Activated CD8-positive, alpha-beta memory T cell treated with anti-CD3 and anti-CD28 coated beads, Interleukin-2, amount 50 U/mL, for 48 hours (primary cell): ENCODE measurements around the gene TSPAN3.

ENCODE experiments used
- DNase-seq: peaks from one replicate; pipeline ENCODE4 v3.0.0-alpha.2; 2020

TSPAN3 gene

GRCh38 chr15:77021803-77022381 lies 49.0 kb downstream of the TSPAN3 start:
- peak; percentile 79 for DNase-seq

DNA sequence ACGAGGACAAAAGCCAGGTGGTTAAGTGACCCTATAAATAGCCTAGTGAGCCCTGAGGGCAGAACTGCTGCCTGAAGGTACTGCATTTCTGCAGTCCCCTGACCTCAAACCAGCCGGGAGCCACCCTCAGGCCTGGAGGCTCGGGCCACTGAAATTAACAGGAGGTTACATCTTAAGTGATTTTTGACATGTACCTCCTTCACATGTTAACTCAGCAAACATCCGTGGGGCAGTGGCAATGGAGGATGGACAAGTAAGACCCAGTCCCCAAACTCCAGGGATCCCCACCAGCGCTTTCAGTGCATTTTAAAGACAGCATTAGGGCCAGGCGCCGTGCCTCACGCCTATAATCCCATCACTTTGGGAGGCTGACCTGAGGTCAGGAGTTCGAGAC lies 49.8 kb downstream of the TSPAN3 start:
- DNase-seq: peak; percentile 54

- DNase-seq: no peak
Measured at GRCh38 chr15:77020348-77021087, 50.4 kb downstream of the TSPAN3 start.

GRCh38 chr15:77019521-77020331 lies 51.2 kb downstream of the TSPAN3 start:
- no peak for DNase-seq

- DNase-seq: no peak
Measured at GRCh38 chr15:77018796-77019505, 52.0 kb downstream of the TSPAN3 start.

DNA sequence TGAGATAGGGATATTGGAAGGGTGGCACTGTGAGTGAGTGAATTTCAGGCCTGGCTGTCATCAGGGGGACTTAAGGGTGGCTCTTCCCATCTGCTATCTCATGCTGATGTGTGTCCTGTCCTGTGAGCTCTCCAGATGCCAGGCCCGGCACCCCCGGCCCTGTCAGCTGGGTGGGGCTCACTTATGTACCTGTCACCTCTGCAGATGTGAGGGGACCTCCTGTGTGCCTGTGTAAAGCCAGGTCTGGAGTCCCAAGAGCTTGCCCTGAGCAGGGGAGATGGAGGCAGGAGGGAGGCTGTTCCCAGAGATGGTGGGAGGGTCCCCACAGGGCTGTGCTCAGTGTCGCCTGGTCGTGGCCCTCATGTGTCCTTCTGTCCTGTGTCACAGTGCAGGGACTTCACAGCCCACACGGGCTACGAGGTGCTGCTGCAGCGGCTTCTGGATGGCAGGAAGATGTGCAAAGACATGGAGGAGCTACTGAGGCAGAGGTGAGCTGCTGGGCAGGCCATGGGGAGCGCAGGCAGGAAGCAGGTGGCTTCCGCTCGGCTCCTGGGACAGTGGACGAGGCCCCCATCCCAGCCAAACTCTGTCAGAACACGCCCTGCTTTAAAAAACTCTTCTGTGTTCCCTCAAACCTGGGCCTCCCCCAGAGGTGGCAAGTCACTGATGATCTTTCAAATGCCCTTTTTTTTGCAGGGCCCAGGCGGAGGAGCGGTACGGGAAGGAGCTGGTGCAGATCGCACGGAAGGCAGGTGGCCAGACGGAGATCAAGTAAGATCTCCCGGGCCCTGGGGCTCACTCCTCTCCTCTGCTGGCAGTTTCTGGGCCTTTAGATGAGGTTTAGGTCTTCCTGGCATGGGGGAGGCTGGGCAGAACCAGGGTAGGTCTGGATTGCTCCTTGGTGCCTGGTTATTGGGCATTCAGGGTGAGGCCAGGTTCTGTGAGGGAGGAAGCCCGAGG lies 52.9 kb downstream of the TSPAN3 start:
- DNase-seq: no peak

DNA sequence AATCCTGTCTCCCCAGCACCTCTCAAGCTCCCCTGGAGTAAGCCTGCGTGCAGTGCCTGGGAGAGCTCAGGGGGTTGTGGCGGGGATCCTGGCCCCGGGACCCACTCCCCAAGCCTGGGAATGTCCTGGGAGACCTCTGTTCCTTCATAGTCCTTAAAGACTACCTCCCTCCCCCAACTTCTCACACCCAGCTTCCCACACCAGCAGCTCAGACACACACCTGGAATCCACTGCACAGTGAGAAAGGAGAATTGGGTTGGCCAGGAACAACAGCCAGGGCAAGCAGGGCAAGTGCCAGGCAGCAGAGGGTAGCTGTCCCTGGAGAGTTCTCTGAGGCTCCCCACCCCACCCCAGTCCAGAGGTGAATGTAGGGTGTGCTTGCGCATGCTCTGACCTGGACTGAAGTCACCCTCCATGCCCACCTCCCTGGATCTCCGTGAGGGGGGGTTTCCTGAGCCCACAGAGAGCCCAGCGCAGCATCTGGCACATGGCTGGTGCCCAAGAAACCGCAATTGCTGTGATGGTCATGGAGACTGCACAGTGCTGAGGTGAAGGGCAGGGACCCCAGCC lies 53.7 kb downstream of the TSPAN3 start:
- no peak for DNase-seq

GRCh38 chr15:77016321-77016695 lies 54.6 kb downstream of the TSPAN3 start:
- DNase-seq: no peak

GRCh38 chr15:77015646-77016320 lies 55.1 kb downstream of the TSPAN3 start:
- no peak for DNase-seq

DNA sequence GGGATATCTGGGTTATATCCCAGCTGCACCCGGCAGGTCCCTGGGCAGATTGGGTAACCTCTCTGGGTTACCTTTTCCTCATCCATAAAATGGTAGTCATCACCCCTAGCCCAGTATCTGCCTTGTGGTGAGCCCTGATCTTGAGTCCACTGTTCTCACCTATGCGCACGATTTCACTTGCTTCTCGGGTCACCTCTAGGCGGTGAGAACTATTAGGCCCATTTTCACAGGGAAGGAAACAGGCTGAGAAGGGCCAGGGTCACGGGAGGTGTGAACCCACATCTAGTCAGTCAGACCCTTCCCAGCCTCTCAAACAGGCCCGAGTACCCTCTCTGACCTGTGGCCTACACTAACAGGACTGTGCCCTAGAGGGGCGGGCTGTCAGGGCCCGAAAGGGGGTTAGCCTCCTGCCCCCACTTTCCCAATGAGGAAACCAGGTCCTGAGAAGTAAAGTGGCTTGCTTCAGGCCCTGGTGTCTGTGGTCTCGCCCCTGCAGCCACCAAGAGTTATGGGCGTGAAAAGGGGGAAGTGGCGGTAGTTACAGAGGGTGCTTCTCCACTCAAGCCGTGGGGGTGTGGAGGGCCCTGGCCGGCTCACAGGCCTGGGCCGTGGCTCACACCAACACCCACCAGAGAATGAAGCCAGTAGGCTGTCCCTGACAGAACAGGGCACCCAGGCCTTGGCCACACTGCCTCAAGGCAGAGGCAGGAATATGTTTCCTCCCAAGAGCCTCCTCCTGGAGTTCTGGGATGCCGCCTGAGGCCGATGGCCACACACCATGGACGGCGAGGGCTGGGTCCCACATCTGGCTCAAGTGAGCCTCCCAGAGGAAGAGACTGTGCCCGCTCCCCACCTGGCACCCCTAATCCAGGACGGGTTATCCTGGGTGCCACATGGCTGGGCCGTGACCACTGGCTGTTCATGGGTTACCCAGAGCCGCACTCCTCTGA lies 56.5 kb downstream of the TSPAN3 start:
- no peak for DNase-seq

GRCh38 chr15:77013776-77014131 lies 57.2 kb downstream of the TSPAN3 start:
- DNase-seq: peak; percentile 89

DNA sequence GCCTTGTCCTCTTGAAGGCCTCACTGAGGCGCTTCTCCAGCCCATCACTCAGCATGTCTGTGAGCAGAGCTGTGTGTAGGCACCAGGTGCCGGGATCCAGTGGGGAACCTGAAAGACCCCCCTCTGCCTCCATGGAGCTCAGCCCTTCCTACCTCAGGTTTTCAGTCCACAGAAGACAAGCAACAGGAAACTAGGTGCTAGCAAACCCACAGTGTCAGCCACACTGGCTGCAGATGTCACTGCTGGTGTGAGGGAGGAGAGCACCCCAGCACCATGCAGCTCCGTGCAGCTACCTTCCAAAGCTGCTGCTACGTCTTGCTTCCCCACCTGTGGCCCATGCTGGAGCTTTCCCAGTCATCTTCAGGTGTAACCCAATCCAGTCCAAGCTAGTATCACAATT lies 58.0 kb downstream of the TSPAN3 start:
- no peak for DNase-seq

- DNase-seq: no peak
Measured at GRCh38 chr15:77012117-77012712, 58.7 kb downstream of the TSPAN3 start.

DNA sequence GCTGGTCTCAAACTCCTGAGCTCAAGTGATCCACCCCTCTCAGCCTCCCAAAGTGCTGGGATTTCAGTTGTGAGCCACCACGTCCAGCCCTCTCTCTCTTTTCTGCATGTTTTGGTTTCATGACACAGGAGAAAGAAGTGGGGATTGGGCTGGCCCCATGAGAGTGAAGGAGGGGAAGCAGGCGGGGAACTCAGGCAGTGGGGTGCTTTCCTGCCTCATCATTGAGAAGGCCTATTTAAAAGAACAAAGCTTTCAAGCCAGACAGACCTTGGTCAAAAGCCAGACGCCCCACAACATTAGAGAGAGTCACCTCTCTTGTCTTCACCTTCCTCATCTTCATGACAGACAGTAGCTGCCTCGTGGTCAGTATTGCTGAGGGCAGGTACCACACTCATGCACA lies 60.1 kb downstream of the TSPAN3 start:
- DNase-seq: no peak

DNA sequence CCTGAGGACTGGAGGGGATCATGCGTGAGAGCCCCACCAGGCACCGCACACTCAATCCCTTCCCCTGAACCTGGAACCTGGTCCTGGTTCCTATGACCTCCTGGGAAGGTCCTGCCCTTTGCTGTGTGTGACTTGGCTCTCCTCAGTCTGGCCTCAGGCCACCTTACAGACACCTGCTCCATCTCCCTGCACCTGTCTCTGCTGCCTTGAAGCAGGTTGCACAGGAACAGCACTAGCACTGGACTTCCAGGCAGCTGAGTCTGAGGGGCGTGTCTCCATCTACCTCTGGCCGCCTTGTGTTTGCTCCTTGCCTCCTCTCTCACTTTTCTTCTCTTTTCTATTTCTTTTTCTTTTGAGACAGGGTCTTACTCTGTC lies 60.6 kb downstream of the TSPAN3 start:
- no peak for DNase-seq

- DNase-seq: no peak
Measured at GRCh38 chr15:77009646-77010311, 61.1 kb downstream of the TSPAN3 start.

DNA sequence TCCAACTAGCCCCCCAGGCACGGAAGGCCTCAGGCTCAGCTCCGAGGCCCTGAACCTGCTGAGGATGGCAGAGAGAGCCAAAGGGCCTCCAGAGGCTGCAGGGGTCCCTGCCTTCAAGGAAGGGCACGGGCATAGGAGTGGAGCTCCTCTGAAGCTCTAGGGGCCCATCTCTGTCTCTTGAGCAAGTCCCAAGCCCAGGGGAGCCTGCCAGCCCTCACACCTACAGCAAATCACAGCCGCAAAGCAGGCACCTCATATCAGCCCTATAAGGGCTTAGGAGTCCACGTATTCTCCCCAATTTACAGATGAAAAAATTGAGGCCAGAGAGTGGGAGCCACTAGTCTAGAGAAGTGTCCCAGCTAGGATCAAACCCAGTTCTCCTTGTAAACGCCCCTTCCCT lies 61.7 kb downstream of the TSPAN3 start:
- no peak for DNase-seq

DNA sequence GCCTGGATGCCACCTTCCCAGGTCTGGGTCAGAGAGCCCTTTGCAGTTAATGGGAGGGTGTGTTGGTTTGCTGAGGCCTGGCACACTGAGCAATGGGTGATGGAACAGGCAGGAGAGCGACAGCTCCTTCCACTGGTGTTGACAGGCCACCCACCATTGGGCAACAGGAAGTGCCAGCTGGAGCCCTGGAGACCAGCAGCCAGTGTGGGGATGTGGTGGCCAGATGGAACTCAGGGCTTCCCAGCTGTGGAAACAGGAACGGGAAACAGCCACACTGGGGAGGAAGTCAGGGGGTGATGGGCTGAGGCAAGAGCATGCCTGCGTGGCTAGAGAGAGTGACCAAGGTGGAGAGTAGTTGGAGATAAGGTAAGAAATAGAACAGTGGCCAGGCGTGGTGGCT lies 66.7 kb downstream of the TSPAN3 start:
- no peak for DNase-seq
